Tibial artery (tissue), 4 donors: ENCODE results near the gene IGLL5.

Experiments
- DNase-seq, 2 donors: peaks; one replicate each; pipeline ENCODE4 v3.0.0-alpha.2; 2019
- H3K27ac ChIP-seq, 2 donors: fragments of 200-600 bp; sonication (generic) in 1 of 2; 1 replicate in 1 of 2; 2 replicates in 1 of 2; pipeline ENCODE4 v1.5.1; 2018 to 2019; ENCODE audit warnings: mild to moderate bottlenecking in 1 of 2
- H3K27me3 ChIP-seq, 2 donors: fragments of 200-600 bp; sonication (generic) in 1 of 2; one replicate each; pipeline versions ENCODE4 v1.5.1 to v1.6.0; 2016 to 2019
- H3K36me3 ChIP-seq, 3 donors: fragments of 200-600 bp; sonication (generic) in 2 of 3; one replicate each; pipeline ENCODE4 v1.5.1; 2016 to 2019; ENCODE audit warnings: mild to moderate bottlenecking in 2 of 3
- H3K4me1 ChIP-seq, 4 donors: fragments of 200-600 bp; sonication (generic) in 2 of 4; 1 replicate in 3 of 4; 2 replicates in 1 of 4; pipeline ENCODE4 v1.5.1; 2016 to 2019
- H3K4me3 ChIP-seq, 2 donors: fragments of 200-600 bp; sonication (generic) in 1 of 2; 1 replicate in 1 of 2; 2 replicates in 1 of 2; pipeline ENCODE4 v1.5.1; 2018 to 2019; ENCODE audit warnings: mild to moderate bottlenecking in 2 of 2
- H3K9me3 ChIP-seq, 3 donors: fragments of 200-600 bp; sonication (generic) in 1 of 3; one replicate each; pipeline ENCODE4 v1.5.1; 2016 to 2019
- intact Hi-C: fragments of 100-400 bp; cut with DNase I; formaldehyde crosslinking; loops from one replicate; pipeline ENCODE4 v1.15.0; 2023; ENCODE audit warnings: low total_unique reads
- TF ChIP-seq, protein P1 (sequence below), 2 experiments: fragments of 200-600 bp in 1 of 2; fragments of 450-650 bp in 1 of 2; IDR thresholded peaks; one replicate each; pipeline ENCODE4 v1.5.1; 2017 to 2019; ENCODE audit warnings: antibody characterized with exemption in 2 of 2, mild to moderate bottlenecking in 1 of 2, moderate library complexity in 1 of 2

IGLL5 gene

GRCh38 chr22:22939588-22940368 is 52.2 kb downstream of the IGLL5 start:
- H3K27me3 ChIP-seq: peaks cover 0 to 31% of the 10 kb centered on the region in 2 donors
- H3K4me1 ChIP-seq: no peaks in the 10 kb centered on the region
- H3K27ac ChIP-seq: no peak overlapping the region
- intact Hi-C loops: loop anchor here (2.0 kb wide), 1 partner anchor 49 kb away; no protein-coding TSS in a partner anchor
- TF ChIP-seq, protein P1, sequence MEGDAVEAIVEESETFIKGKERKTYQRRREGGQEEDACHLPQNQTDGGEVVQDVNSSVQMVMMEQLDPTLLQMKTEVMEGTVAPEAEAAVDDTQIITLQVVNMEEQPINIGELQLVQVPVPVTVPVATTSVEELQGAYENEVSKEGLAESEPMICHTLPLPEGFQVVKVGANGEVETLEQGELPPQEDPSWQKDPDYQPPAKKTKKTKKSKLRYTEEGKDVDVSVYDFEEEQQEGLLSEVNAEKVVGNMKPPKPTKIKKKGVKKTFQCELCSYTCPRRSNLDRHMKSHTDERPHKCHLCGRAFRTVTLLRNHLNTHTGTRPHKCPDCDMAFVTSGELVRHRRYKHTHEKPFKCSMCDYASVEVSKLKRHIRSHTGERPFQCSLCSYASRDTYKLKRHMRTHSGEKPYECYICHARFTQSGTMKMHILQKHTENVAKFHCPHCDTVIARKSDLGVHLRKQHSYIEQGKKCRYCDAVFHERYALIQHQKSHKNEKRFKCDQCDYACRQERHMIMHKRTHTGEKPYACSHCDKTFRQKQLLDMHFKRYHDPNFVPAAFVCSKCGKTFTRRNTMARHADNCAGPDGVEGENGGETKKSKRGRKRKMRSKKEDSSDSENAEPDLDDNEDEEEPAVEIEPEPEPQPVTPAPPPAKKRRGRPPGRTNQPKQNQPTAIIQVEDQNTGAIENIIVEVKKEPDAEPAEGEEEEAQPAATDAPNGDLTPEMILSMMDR (IDR thresholded peaks at IDR 0.05): no peak
- H3K9me3 ChIP-seq: no peaks in the 10 kb centered on the region
- no peaks in the 10 kb centered on the region for H3K36me3 ChIP-seq
- no peak overlapping the region for H3K4me3 ChIP-seq
- no peak for DNase-seq

DNA sequence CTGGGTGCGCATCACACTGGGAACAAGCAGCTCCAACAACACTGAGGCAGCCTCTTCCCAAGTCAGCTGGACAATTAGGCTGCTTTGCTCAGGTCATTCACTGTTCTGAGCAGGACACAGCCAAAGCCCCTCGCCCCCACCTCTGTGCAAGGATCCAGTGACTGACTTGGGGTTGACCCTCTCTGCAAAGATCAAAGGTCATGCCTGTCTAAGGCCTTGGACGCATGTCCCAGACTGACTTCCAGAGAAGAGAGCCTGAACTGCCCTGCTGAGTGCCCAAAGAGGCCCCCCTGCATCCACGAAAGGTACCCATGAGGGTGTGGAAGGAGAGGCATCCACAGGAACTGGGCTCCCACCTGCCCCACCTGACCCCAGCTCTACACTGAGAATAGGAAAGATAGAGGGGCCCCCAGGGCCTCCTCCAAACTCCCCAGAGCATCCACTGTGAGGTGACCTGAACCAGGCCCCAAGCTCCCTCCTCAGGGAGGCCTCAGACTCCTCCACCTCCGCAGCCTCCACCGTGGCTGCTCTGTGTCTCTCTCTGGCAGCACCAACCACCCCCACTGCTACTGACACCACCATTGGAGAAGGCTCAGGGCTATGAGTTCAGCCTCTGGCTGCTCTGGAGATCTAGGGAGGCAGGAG is 53.5 kb downstream of the IGLL5 start:
- peak; percentile 10 to 38 for DNase-seq
- H3K27ac ChIP-seq: no peak overlapping the region
- peaks cover 0 to 31% of the 10 kb centered on the region in 2 donors for H3K27me3 ChIP-seq
- H3K4me1 ChIP-seq: no peaks in the 10 kb centered on the region
- no peaks in the 10 kb centered on the region for H3K9me3 ChIP-seq
- TF ChIP-seq, protein P1 (IDR thresholded peaks at IDR 0.05): no peak
- no peak overlapping the region for H3K4me3 ChIP-seq
- H3K36me3 ChIP-seq: no peaks in the 10 kb centered on the region
- intact Hi-C loops: no loop called here

DNA sequence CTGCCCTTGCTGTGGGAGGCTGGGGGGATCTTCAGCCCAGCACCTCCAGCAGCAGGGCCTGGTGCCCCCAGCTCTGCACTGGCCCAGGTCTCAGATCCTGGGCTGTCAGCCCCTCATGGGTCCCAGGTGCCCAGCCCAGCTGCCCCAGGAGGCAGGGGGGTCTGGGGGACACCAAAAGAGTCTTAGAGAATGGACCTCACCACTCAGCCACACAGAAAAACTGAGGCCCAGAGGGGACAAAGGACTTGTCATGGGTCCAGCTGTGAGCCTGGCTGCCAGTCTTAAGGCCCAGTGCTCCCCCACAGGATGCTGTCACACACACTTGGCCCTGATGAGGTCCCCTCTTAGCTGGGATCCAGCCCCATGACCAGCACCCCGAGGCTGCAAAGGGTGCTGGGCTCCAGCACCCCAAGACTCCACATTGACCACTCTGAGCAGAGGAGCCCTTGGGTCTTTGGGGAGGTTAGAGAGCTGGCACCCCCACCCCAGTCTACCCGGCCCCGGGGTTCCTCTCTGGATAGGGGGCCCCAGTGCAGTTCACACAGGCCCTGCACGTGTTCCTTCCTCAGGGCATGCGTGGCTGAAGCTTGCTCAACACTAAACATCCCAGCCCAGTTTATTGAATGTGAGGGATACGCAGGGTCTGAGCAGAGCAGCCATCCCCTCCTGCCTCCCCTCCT is 54.4 kb downstream of the IGLL5 start:
- TF ChIP-seq, protein P1 (IDR thresholded peaks at IDR 0.05): no peak
- DNase-seq: peak; percentile 16 to 35

GRCh38 chr22:22942511-22943329 is 55.1 kb downstream of the IGLL5 start:
- intact Hi-C loops: no loop called here
- TF ChIP-seq, protein P1 (IDR thresholded peaks at IDR 0.05): peak in 1 of 2 experiments; percentile 49
- Histone ChIP-seq H3K4me1 (no peaks in the 10 kb centered on the region), H3K27ac (no peak overlapping the region), H3K27me3 (peaks cover 0 to 31% of the 10 kb centered on the region in 2 donors), H3K9me3 (no peaks in the 10 kb centered on the region), H3K4me3 (no peak overlapping the region), H3K36me3 (no peaks in the 10 kb centered on the region)
- DNase-seq: peak; percentile 30 to 53

More for the DNA sequence above, 54.4 kb downstream of the IGLL5 start:
- intact Hi-C loops: no loop called here
- Histone ChIP-seq H3K4me3 (no peak overlapping the region), H3K4me1 (no peaks in the 10 kb centered on the region), H3K27me3 (peaks cover 0 to 31% of the 10 kb centered on the region in 2 donors), H3K27ac (no peak overlapping the region), H3K9me3 (no peaks in the 10 kb centered on the region), H3K36me3 (no peaks in the 10 kb centered on the region)
